ENCODE data around the gene GCN1.

GRCh38 chr12:120197542-120197887 lies 3.0 kb upstream of the GCN1 start:
- TF ChIP-seq POLR2AphosphoS5 (IDR thresholded peaks at IDR 0.05; ENCODE audit: low read depth, low read length) (no peak), POLR2A (IDR thresholded peaks at IDR 0.05; ENCODE audit: low read depth, low read length) (no peak), TAF1 (IDR thresholded peaks at IDR 0.05; ENCODE audit: low read depth, low read length) (no peak), SPI1 (IDR thresholded peaks at IDR 0.05; ENCODE audit: low read depth, low read length) (no peak)
